ENCODE data around the gene PRDM13. TPM values are rescaled to one million over a fixed set of nuclear protein-coding genes. Genes with fewer than 3 reads are reported as not detected.
"Not testable (repeated sequence)": the region's sequence is repeated elsewhere in the genome, so short reads cannot be mapped to it uniquely, and the experiment has no call there.

PRDM13 gene
- polyA plus RNA-seq (ENCODE audit: insufficient read length in 3 of 3), result not detected
- long read RNA-seq, donor 1, result 0 reads
- long read RNA-seq, donor 2, result 0 reads
- long read RNA-seq, donor 3, result 0 reads
- long read RNA-seq, donor 4, partial matches to known transcripts, result 35 of 35 reads
- long read RNA-seq, donor 4, other reads (novel, unspliced or antisense), result 0 of 35 reads
- long read RNA-seq, donor 5, result 0 reads
- long read RNA-seq, donor 6, result 0 reads
- long read RNA-seq, donor 7, result 0 reads
- long read RNA-seq, donor 8, result 0 reads
- long read RNA-seq, donor 9, result 0 reads
- long read RNA-seq, donor 10, result 0 reads
- long read RNA-seq, donor 11, result 0 reads
- long read RNA-seq, donor 12, result 0 reads
- long read RNA-seq, donor 13, result 0 reads
- long read RNA-seq, donor 14, result 0 reads
- long read RNA-seq, donor 15, result 0 reads
- long read RNA-seq, donor 16, result 0 reads

GRCh38 chr6:99606656-99607415 is at the start of gene PRDM13:
PRDM13 (plus strand) TSS chr6:99606833; CDS start chr6:99607035, 202 bp downstream.
- DNase-seq, result no peak

GRCh38 chr6:99559057-99559456 is 47.6 kb upstream of the PRDM13 start:
- DNase-seq, result no peak

GRCh38 chr6:99560668-99561067 is 46.0 kb upstream of the PRDM13 start:
- no peak for DNase-seq

GRCh38 chr6:99563056-99563723 is 43.4 kb upstream of the PRDM13 start:
- no peak for DNase-seq

GRCh38 chr6:99568103-99568933 is 38.3 kb upstream of the PRDM13 start, which contains the start of gene CCNC:
CCNC (minus strand) TSS chr6:99568660; CDS start chr6:99568527, 133 bp downstream.
- DNase-seq, result peak; percentile 96

- no peak for DNase-seq
These were observed 32.5 kb upstream of the PRDM13 start for GRCh38 chr6:99573980-99574617.

- DNase-seq, result no peak
These were observed 30.9 kb upstream of the PRDM13 start for GRCh38 chr6:99575544-99576227.

GRCh38 chr6:99579781-99580180 is 26.9 kb upstream of the PRDM13 start:
- DNase-seq, result no peak

GRCh38 chr6:99587792-99588191 is 18.8 kb upstream of the PRDM13 start:
- no peak for DNase-seq

- DNase-seq, result peak; percentile 66
These were observed 17.9 kb upstream of the PRDM13 start for GRCh38 chr6:99588618-99589289.

- DNase-seq, result no peak
These were observed 17.4 kb upstream of the PRDM13 start for GRCh38 chr6:99589290-99589672.

- DNase-seq, result no peak
These were observed 16.6 kb upstream of the PRDM13 start for GRCh38 chr6:99589907-99590493.

GRCh38 chr6:99590728-99591672 is 15.6 kb upstream of the PRDM13 start:
- no peak for DNase-seq

GRCh38 chr6:99591673-99592364 is 14.8 kb upstream of the PRDM13 start:
- DNase-seq, result no peak

- DNase-seq, result no peak
These were observed 13.7 kb upstream of the PRDM13 start for GRCh38 chr6:99592900-99593299.

- not testable (repeated sequence) for DNase-seq
These were observed 11.9 kb upstream of the PRDM13 start for GRCh38 chr6:99594696-99595095.
